OCI-LY3 (cell line): ENCODE results near the gene PLEKHA7.

Experiments used
- CTCF ChIP-seq: fragments of 200-600, 300-600 bp; sonication (generic); IDR thresholded peaks from 2 replicates; pipeline ENCODE4 v1.5.1; 2014; ENCODE audit warnings: antibody characterized with exemption, low read length, low read depth
- EZH2phosphoT487 ChIP-seq: fragments of 200-600 bp; shearing (Covaris generic); IDR thresholded peaks from 2 replicates; pipeline ENCODE4 v1.6.1; 2018; ENCODE audit warnings: antibody characterized with exemption, mixed run types, low read depth

GRCh38 chr11:16790486-16791190, 223.6 kb downstream of the PLEKHA7 start:
- TF ChIP-seq CTCF (no peak), EZH2phosphoT487 (no peak)
